ENCODE measurements around the gene ILK. TPM values are rescaled to one million over a fixed set of nuclear protein-coding genes. Genes with fewer than 3 reads are reported as not detected.

Gene ILK
- total and polyA plus RNA-seq, 2 donors (not counting 1 experiment from before 2014, with no cell fraction given): 176 to 420 TPM

DNA sequence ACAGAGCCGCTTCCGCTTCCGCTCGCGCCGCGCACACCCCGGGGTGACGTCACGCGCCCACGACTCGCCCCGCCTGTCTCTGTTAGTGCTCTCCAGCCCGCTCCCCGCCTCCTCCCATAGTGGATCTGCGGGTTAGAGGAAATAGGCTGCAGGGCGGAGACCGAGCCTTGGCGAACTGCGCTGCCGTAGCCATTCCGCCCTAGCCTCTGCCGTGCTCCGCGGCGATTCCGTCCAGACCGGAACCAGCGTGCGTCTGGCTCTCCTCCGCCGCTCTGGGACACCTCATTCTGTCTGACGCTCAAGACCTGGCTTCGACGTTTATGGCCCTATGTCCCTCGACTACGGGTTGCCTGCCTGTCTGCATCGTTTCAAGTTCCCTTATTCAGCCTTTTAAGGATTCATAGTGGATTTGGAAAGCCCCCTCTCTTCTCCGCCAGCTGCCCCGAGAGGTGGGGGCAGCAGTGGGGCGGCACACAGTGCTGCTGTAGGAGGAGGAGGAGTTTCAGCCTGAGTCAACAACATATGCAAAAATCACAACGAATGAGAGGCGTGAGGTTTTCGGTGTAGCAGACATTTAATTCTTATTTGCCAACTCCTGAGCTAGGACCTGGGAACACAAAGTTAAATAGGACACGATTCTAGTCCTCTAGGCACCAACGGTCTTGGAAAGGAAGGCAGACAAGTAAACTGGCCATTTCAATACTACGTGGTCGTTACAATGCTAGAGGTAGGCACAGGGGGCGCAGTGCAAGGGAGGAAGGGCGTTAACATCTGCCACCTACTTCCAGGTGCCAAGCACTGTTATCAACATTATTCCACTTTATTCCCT, 8.9 kb downstream of the ILK start, which contains the start of gene TAF10:
TSS of gene TAF10 (minus strand) at position 4 of the 829 bp plus-strand sequence. CDS start 27 bp downstream, outside the sequence.
- H3K79me2 ChIP-seq (ENCODE audit: control insufficient read depth, insufficient read depth, low read length): peaks cover 47% of the 10 kb centered on the region

DNA sequence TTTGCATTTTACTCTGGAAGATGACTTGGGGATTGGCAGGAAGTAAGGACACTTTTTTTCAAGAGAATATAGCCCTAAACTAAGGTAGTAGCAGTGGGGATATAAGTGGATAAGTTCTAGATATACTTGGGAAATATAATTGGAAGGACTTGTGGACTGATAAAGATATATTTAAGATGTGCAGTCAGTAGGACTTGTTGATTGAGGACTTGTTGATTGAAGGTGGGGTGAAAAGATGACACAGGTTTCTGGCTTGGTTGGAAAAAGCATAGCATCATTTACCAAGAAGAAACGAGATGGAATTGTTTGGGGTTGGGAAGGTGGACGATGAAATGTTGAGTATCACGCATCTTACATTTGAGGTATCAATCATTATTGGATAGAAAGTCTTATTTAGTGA, 9.9 kb downstream of the ILK start:
- Histone ChIP-seq H3K27ac (ENCODE audit: insufficient read depth, low read length) (no peak overlapping the region), H3K4me1 (ENCODE audit: control insufficient read depth, extremely low read depth, insufficient read depth, low read length) (peaks cover 16% of the 10 kb centered on the region)

More for the DNA sequence above, 8.9 kb downstream of the ILK start, which contains the start of gene TAF10:
- Histone ChIP-seq H3K4me3 (replicated peaks in 1 of 4; ENCODE audit: control extremely low read depth in 1 of 4, insufficient read depth in 1 of 4, low read depth in 3 of 4, low read length in 4 of 4) (peak within 1 kb of the TSS; percentile 49 to 83 (median 72)), H3K36me3 (ENCODE audit: control insufficient read depth, insufficient read depth, low read length) (peaks cover 37% of the 10 kb centered on the region), H3K9me3 (ENCODE audit: control insufficient read depth, insufficient read depth, low read depth, low read length) (no peaks in the 10 kb centered on the region), H3K9ac (ENCODE audit: insufficient read depth, low read length) (peak within 1 kb of the TSS; percentile 79), H2AFZ (ENCODE audit: low read length) (peak within 1 kb of the TSS; percentile 51), H3K27ac (ENCODE audit: insufficient read depth, low read length) (peak within 1 kb of the TSS; percentile 93), H3K27me3 (ENCODE audit: control insufficient read depth, insufficient read depth, low read length) (no peaks in the 10 kb centered on the region), H4K20me1 (ENCODE audit: control insufficient read depth, extremely low read depth, insufficient read depth, low read length) (no peaks in the 10 kb centered on the region), H3K4me2 (ENCODE audit: extremely low read depth, insufficient read depth, low read length) (peak within 1 kb of the TSS; percentile 97), H3K4me1 (ENCODE audit: control insufficient read depth, extremely low read depth, insufficient read depth, low read length) (peaks cover 22% of the 10 kb centered on the region)
- TF ChIP-seq EZH2 (IDR thresholded peaks at IDR 0.05; ENCODE audit: low read length, missing control alignments): no peak
- TF ChIP-seq, protein P1, sequence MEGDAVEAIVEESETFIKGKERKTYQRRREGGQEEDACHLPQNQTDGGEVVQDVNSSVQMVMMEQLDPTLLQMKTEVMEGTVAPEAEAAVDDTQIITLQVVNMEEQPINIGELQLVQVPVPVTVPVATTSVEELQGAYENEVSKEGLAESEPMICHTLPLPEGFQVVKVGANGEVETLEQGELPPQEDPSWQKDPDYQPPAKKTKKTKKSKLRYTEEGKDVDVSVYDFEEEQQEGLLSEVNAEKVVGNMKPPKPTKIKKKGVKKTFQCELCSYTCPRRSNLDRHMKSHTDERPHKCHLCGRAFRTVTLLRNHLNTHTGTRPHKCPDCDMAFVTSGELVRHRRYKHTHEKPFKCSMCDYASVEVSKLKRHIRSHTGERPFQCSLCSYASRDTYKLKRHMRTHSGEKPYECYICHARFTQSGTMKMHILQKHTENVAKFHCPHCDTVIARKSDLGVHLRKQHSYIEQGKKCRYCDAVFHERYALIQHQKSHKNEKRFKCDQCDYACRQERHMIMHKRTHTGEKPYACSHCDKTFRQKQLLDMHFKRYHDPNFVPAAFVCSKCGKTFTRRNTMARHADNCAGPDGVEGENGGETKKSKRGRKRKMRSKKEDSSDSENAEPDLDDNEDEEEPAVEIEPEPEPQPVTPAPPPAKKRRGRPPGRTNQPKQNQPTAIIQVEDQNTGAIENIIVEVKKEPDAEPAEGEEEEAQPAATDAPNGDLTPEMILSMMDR (conservative IDR thresholded peaks at IDR 0.05 in 1 of 2, IDR thresholded peaks at IDR 0.05 in 1 of 2; ENCODE audit: low read depth in 1 of 2, low read length in 2 of 2): peak; percentile 31 to 49
- peak; percentile 95 to 96 for DNase-seq (ENCODE audit: low read depth in 2 of 2)

DNA sequence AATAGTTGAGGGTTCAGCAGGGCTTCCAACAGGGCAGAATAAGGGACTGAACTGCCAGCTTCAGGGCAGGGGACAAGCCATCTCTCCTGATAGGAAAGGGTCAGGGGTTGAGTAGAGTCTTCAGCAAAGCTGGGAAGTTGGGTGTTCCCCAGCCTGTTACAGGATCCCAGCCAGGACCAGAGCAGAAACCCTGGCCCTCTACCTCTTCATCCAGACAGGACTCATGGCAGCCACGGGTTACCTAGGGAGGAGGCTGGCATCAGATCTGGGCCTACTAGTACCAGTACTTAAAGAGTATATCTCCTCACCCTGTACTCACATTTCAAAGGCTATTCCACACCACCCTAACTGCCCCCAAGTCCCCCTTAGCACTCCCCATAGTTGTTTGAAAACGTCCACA, 10.9 kb downstream of the ILK start:
- Histone ChIP-seq H3K4me3 (replicated peaks in 1 of 4; ENCODE audit: control extremely low read depth in 1 of 4, insufficient read depth in 1 of 4, low read depth in 3 of 4, low read length in 4 of 4) (no peak overlapping the region), H3K79me2 (ENCODE audit: control insufficient read depth, insufficient read depth, low read length) (peaks cover 35% of the 10 kb centered on the region), H3K27ac (ENCODE audit: insufficient read depth, low read length) (no peak overlapping the region), H3K9ac (ENCODE audit: insufficient read depth, low read length) (no peak overlapping the region), H3K36me3 (ENCODE audit: control insufficient read depth, insufficient read depth, low read length) (peaks cover 22% of the 10 kb centered on the region), H3K4me2 (ENCODE audit: extremely low read depth, insufficient read depth, low read length) (no peak overlapping the region), H3K9me3 (ENCODE audit: control insufficient read depth, insufficient read depth, low read depth, low read length) (no peaks in the 10 kb centered on the region), H3K4me1 (ENCODE audit: control insufficient read depth, extremely low read depth, insufficient read depth, low read length) (peaks cover 16% of the 10 kb centered on the region), H3K27me3 (ENCODE audit: control insufficient read depth, insufficient read depth, low read length) (no peaks in the 10 kb centered on the region), H2AFZ (ENCODE audit: low read length) (no peak overlapping the region), H4K20me1 (ENCODE audit: control insufficient read depth, extremely low read depth, insufficient read depth, low read length) (no peaks in the 10 kb centered on the region)
- DNase-seq (ENCODE audit: low read depth in 2 of 2): no peak
- no peak for TF ChIP-seq EZH2 (IDR thresholded peaks at IDR 0.05; ENCODE audit: low read length, missing control alignments)
- TF ChIP-seq, protein P1 (conservative IDR thresholded peaks at IDR 0.05 in 1 of 2, IDR thresholded peaks at IDR 0.05 in 1 of 2; ENCODE audit: low read depth in 1 of 2, low read length in 2 of 2): no peak

More for the DNA sequence above, 9.9 kb downstream of the ILK start:
- Histone ChIP-seq H3K4me2 (ENCODE audit: extremely low read depth, insufficient read depth, low read length) (no peak overlapping the region), H3K27me3 (ENCODE audit: control insufficient read depth, insufficient read depth, low read length) (no peaks in the 10 kb centered on the region), H3K79me2 (ENCODE audit: control insufficient read depth, insufficient read depth, low read length) (peaks cover 38% of the 10 kb centered on the region), H4K20me1 (ENCODE audit: control insufficient read depth, extremely low read depth, insufficient read depth, low read length) (no peaks in the 10 kb centered on the region), H3K9me3 (ENCODE audit: control insufficient read depth, insufficient read depth, low read depth, low read length) (no peaks in the 10 kb centered on the region), H3K36me3 (ENCODE audit: control insufficient read depth, insufficient read depth, low read length) (peaks cover 29% of the 10 kb centered on the region), H3K9ac (ENCODE audit: insufficient read depth, low read length) (no peak overlapping the region), H3K4me3 (replicated peaks in 1 of 4; ENCODE audit: control extremely low read depth in 1 of 4, insufficient read depth in 1 of 4, low read depth in 3 of 4, low read length in 4 of 4) (no peak overlapping the region), H2AFZ (ENCODE audit: low read length) (no peak overlapping the region)
- DNase-seq (ENCODE audit: low read depth in 2 of 2): no peak
- TF ChIP-seq EZH2 (IDR thresholded peaks at IDR 0.05; ENCODE audit: low read length, missing control alignments): no peak
- TF ChIP-seq, protein P1 (conservative IDR thresholded peaks at IDR 0.05 in 1 of 2, IDR thresholded peaks at IDR 0.05 in 1 of 2; ENCODE audit: low read depth in 1 of 2, low read length in 2 of 2): no peak
